Natural killer cell treated with Interleukin-12 subunit alpha and Interleukin-12 subunit beta and Interleukin-15 and Interleukin-18, amount 100 ng/mL, for 72 hours (primary cell): Measurements from ENCODE around the gene MRPS18A. TPM values are rescaled to one million over a fixed set of nuclear protein-coding genes. Genes with fewer than 3 reads are reported as not detected.

Experiments used
- ATAC-seq, 2 donors: fragments of 150-1000 bp; cut with Tn5 transposase in 1 of 2; sonication (Bioruptor Pico), chemical (Tn5 transposase) in 1 of 2; 2 replicates each; pipeline ENCODE4 v1.10.0; 2021
- DNase-seq: peaks from one replicate; pipeline ENCODE4 v3.0.0; 2022; ENCODE audit warnings: low spot score
- H3K27ac Mint-ChIP-seq, 2 donors: 1 replicate in 1 of 2; 2 replicates in 1 of 2; pipeline ENCODE4 v1.8.0; 2022; ENCODE audit warnings: mixed read lengths in 2 of 2, mild to moderate bottlenecking in 1 of 2, moderate library complexity in 1 of 2
- H3K27me3 Mint-ChIP-seq, 2 donors: 1 replicate in 1 of 2; 2 replicates in 1 of 2; pipeline ENCODE4 v1.8.0; 2022; ENCODE audit warnings: mixed read lengths in 2 of 2
- H3K36me3 Mint-ChIP-seq: one replicate; pipeline ENCODE4 v1.8.0; 2022; ENCODE audit warnings: mixed read lengths
- H3K4me1 Mint-ChIP-seq, 2 donors: 1 replicate in 1 of 2; 2 replicates in 1 of 2; pipeline ENCODE4 v1.8.0; 2022; ENCODE audit warnings: low read depth in 2 of 2, mixed read lengths in 2 of 2, mild to moderate bottlenecking in 1 of 2
- H3K4me3 Mint-ChIP-seq: one replicate; pipeline ENCODE4 v1.8.0; 2022; ENCODE audit warnings: mixed read lengths
- H3K9me3 Mint-ChIP-seq: 2 replicates; pipeline ENCODE4 v1.8.0; 2022; ENCODE audit warnings: mixed read lengths
- total RNA-seq, 2 donors: library from RNA; stranded (reverse); gene quantifications; one replicate each; pipeline ENCODE4 v1.2.3, GENCODE V29; 2022

Gene MRPS18A
- total RNA-seq, 2 donors from 2014 or later: 32.7 to 39.3 TPM

DNA sequence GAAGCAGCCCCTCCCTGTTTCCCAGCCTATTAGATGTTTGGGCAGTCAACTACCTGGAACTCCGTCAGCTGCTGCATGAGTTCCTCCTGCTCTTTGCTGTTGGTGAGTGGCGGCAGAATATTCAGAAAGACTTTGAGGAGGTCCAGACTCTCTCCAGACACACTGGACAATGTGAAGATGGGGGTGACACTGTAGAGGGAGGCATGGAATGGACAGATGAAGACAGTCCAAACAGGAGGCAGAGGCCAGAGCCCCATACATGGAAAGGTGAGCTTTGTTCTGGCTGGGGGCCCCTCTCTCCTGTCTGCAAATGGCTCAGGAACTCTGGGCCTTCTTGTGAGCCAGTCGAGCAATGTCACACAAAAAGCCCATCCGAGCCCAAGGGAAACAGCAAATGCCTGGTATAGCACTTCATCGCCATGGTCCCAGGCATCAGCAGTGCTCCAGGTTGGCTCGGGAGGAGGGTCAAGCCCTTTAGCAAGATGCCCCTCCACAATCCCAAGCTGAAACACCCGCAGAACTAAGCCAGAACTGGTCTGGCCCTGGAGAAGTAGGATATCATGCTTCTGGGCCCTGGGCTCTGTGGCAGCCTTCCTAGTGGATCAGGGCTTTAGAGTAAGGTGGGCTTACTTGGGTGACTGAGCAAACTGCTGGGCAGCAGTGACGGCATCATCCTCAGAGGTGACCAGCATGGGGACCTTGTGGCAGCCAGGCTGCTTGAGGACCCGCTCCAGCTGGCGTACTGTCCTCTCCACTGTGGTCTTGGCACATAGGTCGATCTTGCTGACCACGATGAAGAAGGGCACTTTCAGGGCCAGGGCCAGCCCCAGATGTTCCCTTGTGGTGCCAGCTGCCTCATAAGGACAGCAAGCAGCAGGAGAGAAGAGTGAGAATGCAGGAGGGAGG lies 63.5 kb downstream of the MRPS18A start:
- no peak for ATAC-seq
- Mint-ChIP-seq H3K27ac (peak overlapping the region in 1 of 2 donors; percentile 79), H3K4me1 (peaks cover 28 to 36% of the 10 kb centered on the region in 2 donors)

DNA sequence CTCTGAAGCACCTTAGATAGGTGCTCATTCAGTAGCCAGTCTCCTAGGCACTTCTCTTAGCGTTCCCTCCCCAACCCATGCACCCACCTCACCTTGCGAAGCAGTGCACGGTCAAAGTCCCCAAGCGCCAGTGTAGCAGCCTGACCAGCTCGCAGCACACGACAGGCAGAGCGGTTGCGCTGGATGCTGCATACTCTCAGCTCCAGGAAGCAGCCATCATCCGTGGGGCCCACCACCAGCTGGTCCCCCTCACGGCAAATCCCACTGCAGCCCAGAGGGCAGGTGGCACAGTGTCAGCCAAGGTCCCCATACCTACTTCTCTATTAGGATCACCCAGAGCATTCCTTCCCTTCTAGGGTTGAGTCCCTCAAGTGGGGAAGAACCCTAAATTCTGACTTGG lies 65.0 kb downstream of the MRPS18A start:
- H3K9me3 Mint-ChIP-seq: no peaks in the 10 kb centered on the region
- H3K27me3 Mint-ChIP-seq: no peaks in the 10 kb centered on the region
- peaks cover 10% of the 10 kb centered on the region for H3K36me3 Mint-ChIP-seq
- H3K4me1 Mint-ChIP-seq: peaks cover 20 to 26% of the 10 kb centered on the region in 2 donors
- no peak for ATAC-seq
- H3K4me3 Mint-ChIP-seq: no peak overlapping the region
- DNase-seq: no peak
- H3K27ac Mint-ChIP-seq: peak overlapping the region in 1 of 2 donors; percentile 62

More for the DNA sequence above, 63.5 kb downstream of the MRPS18A start:
- Mint-ChIP-seq H3K9me3 (no peaks in the 10 kb centered on the region), H3K36me3 (peaks cover 10% of the 10 kb centered on the region), H3K4me3 (no peak overlapping the region), H3K27me3 (no peaks in the 10 kb centered on the region)
- DNase-seq: no peak

DNA sequence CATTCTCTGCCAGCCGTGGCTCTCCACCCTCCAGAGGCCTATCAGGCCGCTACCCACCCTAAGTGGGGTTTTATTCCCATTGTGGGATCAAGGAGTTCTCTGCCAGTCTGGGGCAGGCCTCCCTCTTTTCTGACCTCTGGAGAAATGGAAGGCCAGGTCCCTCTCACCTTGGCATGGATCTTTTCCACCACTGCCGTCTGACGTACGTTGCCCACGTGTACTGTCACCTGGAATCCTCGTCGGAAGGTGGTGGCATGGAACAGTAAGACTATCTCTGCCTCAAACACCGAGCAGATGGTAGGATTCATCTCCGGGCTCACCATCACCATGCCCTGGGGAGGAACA lies 65.8 kb downstream of the MRPS18A start:
- DNase-seq (no peak), ATAC-seq (no peak)
- H3K27ac Mint-ChIP-seq: no peak overlapping the region
- peaks cover 13 to 19% of the 10 kb centered on the region in 2 donors for H3K4me1 Mint-ChIP-seq
- H3K9me3 Mint-ChIP-seq: no peaks in the 10 kb centered on the region
- H3K4me3 Mint-ChIP-seq: no peak overlapping the region
- H3K27me3 Mint-ChIP-seq: no peaks in the 10 kb centered on the region
- peaks cover 10% of the 10 kb centered on the region for H3K36me3 Mint-ChIP-seq

Other genes starting within 250 kb of the MRPS18A start
- under 1 TPM in 1 of 2 donors, not detected in 1; 0.14 TPM for gene DLK2, start 232.2 kb downstream of the MRPS18A start, total RNA-seq
- gene TJAP1, start 210.2 kb downstream of the MRPS18A start, total RNA-seq: 10 to 100 TPM; 44.6 to 80.4 TPM
- under 1 TPM; 0.36 to 0.39 TPM for gene LRRC73, start 177.4 kb downstream of the MRPS18A start, total RNA-seq
- gene YIPF3, start 170.9 kb downstream of the MRPS18A start, total RNA-seq: 10 to 100 TPM; 53.8 to 69.9 TPM
- gene POLR1C, start 170.7 kb downstream of the MRPS18A start, total RNA-seq: 10 to 100 TPM; 46.9 to 61.5 TPM
- 100 to 1,000 TPM in 1 of 2 donors, 10 to 100 TPM in 1; 80.0 to 178 TPM for gene XPO5, start 111.8 kb downstream of the MRPS18A start, total RNA-seq
- 10 to 100 TPM; 25.6 to 53.4 TPM for gene POLH, start 111.6 kb downstream of the MRPS18A start, total RNA-seq
- 100 to 1,000 TPM in 1 of 2 donors, 10 to 100 TPM in 1; 85.4 to 116 TPM for gene GTPBP2, start 58.5 kb downstream of the MRPS18A start, total RNA-seq
- gene MAD2L1BP, start 52.0 kb downstream of the MRPS18A start, total RNA-seq: 10 to 100 TPM; 37.1 to 39.7 TPM
- gene RSPH9, start 42.8 kb downstream of the MRPS18A start, total RNA-seq: not detected
- gene VEGFA, start 82.4 kb upstream of the MRPS18A start, total RNA-seq: 10 to 100 TPM; 36.8 to 43.0 TPM